PFSK-1 (cell line): ENCODE results near the gene DNM3.

Experiments
- FOXP2 ChIP-seq: optimal IDR thresholded peaks from 2 replicates; pipeline ENCODE3; 2011; ENCODE audit warnings: borderline replicate concordance, control low read depth, inconsistent platforms; ENCODE audit not compliant: insufficient read depth; ENCODE audit errors: extremely low read length, extremely low read depth
- POLR2AphosphoS5 ChIP-seq: IDR thresholded peaks from 2 replicates; pipeline ENCODE4 v1.6.1; 2012; ENCODE audit warnings: low read depth, mild to moderate bottlenecking, control low read depth, low read length, moderate library complexity
- TF ChIP-seq, protein P1 (sequence below), 2 experiments: IDR thresholded peaks; 2 replicates each; pipeline versions ENCODE4 v1.6.1 to v1.8.0; 2011 to 2012; ENCODE audit warnings: low read depth in 2 of 2, low read length in 2 of 2, control low read depth in 1 of 2, inconsistent platforms in 1 of 2, mild to moderate bottlenecking in 1 of 2, moderate library complexity in 1 of 2; ENCODE audit not compliant: insufficient read depth in 1 of 2

DNA sequence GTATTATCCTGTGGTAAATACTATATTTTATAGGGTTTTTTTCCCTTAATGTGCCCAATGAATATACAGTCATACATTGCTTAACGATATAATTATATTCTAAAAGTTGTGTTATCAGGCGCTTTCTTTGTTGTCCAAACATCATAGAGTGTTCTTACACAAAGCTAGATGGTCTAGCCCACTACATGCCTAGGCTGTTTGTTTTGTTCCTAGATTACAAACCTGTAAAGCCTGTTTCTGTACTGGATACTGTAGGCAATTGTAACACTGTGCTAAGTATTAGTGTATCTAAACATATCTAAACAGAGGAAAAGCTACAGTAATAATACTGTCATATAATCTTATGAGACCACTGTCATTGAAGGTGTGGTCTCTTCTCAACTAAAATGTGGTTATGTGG lies 336.6 kb downstream of the DNM3 start:
- TF ChIP-seq POLR2AphosphoS5 = no peak
- TF ChIP-seq, protein P1, sequence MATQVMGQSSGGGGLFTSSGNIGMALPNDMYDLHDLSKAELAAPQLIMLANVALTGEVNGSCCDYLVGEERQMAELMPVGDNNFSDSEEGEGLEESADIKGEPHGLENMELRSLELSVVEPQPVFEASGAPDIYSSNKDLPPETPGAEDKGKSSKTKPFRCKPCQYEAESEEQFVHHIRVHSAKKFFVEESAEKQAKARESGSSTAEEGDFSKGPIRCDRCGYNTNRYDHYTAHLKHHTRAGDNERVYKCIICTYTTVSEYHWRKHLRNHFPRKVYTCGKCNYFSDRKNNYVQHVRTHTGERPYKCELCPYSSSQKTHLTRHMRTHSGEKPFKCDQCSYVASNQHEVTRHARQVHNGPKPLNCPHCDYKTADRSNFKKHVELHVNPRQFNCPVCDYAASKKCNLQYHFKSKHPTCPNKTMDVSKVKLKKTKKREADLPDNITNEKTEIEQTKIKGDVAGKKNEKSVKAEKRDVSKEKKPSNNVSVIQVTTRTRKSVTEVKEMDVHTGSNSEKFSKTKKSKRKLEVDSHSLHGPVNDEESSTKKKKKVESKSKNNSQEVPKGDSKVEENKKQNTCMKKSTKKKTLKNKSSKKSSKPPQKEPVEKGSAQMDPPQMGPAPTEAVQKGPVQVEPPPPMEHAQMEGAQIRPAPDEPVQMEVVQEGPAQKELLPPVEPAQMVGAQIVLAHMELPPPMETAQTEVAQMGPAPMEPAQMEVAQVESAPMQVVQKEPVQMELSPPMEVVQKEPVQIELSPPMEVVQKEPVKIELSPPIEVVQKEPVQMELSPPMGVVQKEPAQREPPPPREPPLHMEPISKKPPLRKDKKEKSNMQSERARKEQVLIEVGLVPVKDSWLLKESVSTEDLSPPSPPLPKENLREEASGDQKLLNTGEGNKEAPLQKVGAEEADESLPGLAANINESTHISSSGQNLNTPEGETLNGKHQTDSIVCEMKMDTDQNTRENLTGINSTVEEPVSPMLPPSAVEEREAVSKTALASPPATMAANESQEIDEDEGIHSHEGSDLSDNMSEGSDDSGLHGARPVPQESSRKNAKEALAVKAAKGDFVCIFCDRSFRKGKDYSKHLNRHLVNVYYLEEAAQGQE (IDR thresholded peaks at IDR 0.05; ENCODE audit: insufficient read depth in 1 of 2, low read depth in 2 of 2, low read length in 2 of 2) = no peak
- no peak for TF ChIP-seq FOXP2
